ENCODE results near the gene MATR3.

Gene MATR3

GRCh38 chr5:139273322-139273571 lies 20.3 kb upstream of the MATR3 start:
- DNase-seq = no peak

GRCh38 chr5:139273572-139274289 lies 19.8 kb upstream of the MATR3 start:
- peak; percentile 93 for DNase-seq

GRCh38 chr5:139275536-139275935 lies 18.0 kb upstream of the MATR3 start:
- DNase-seq = no peak

- DNase-seq = peak; percentile 63
Measured at GRCh38 chr5:139275956-139276355, 17.6 kb upstream of the MATR3 start.

GRCh38 chr5:139276426-139276825 lies 17.1 kb upstream of the MATR3 start:
- DNase-seq = no peak

- DNase-seq = no peak
Measured at GRCh38 chr5:139277171-139277570, 16.4 kb upstream of the MATR3 start.

GRCh38 chr5:139278540-139279274 lies 14.8 kb upstream of the MATR3 start:
- DNase-seq = no peak

GRCh38 chr5:139282197-139282557 lies 11.4 kb upstream of the MATR3 start:
- DNase-seq = no peak

- DNase-seq = no peak
Measured at GRCh38 chr5:139283252-139284166, 10.0 kb upstream of the MATR3 start.

GRCh38 chr5:139284295-139284694 lies 9.2 kb upstream of the MATR3 start:
- DNase-seq = no peak

- DNase-seq = no peak
Measured at GRCh38 chr5:139285651-139286392, 7.7 kb upstream of the MATR3 start.

- DNase-seq = no peak
Measured at GRCh38 chr5:139287890-139288635, 5.5 kb upstream of the MATR3 start.

GRCh38 chr5:139291051-139291450 lies 2.5 kb upstream of the MATR3 start:
- DNase-seq = no peak

GRCh38 chr5:139293202-139293506 lies 386 bp upstream of the MATR3 start:
- DNase-seq = no peak

GRCh38 chr5:139294374-139295165 lies 1.0 kb downstream of the MATR3 start:
- peak; percentile 63 for DNase-seq

- DNase-seq = no peak
Measured at GRCh38 chr5:139295346-139296057, 2.0 kb downstream of the MATR3 start.

GRCh38 chr5:139296198-139296597 lies 2.7 kb downstream of the MATR3 start:
- no peak for DNase-seq

- DNase-seq = no peak
Measured at GRCh38 chr5:139296862-139297326, 3.4 kb downstream of the MATR3 start.

- no peak for DNase-seq
Measured at GRCh38 chr5:139297439-139298133, 4.0 kb downstream of the MATR3 start.

GRCh38 chr5:139298242-139298641 lies 4.7 kb downstream of the MATR3 start:
- no peak for DNase-seq

Measured in activated CD4-positive, alpha-beta T cell treated with anti-CD3 and anti-CD28 coated beads, Interleukin-2, amount 50 U/mL, for 16 hours (primary cell).